NCI-H2171 treated with DMSO at 0.1 percent for 48 hours (cell line): ENCODE measurements around the gene KLC3.
A peak's percentile ranks its signal among the peaks of the same experiment; 100 is the strongest.
"Not testable (repeated sequence)": the region's sequence is repeated elsewhere in the genome, so short reads cannot be mapped to it uniquely, and the experiment has no call there.

Source experiments
- DNase-seq: peaks from one replicate; lab custom pipeline; 2025; lab: John Stamatoyannopoulos, UW

KLC3 gene

GRCh38 chr19:45340232-45340898 is at the start of gene KLC3:
TSS of gene KLC3 (plus strand) at chr19:45340750. CDS start at chr19:45345542, 4,792 bp downstream.
- peak; percentile 55 for DNase-seq

- DNase-seq = no peak
Observed at GRCh38 chr19:45291834-45292233, 48.7 kb upstream of the KLC3 start.

DNA sequence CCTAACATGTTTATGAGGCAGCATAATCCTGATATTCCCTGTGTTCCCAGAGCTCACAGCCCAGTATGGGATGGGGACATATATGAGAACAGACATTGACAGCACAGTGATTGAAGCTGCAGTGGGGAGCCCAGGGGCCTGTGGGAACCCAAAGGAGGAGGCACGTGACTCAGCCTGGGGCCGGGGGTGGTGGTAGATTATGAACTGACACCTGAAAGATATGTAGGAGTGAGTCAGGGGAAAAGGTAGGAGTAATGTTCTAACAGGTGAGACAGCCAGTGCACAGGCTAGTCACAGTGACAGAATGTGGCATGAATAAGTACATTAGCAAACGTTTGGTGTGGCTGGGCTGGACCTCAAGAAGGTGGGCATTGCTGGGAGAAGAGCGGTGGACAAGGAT is 46.9 kb upstream of the KLC3 start:
- no peak for DNase-seq

GRCh38 chr19:45294291-45295029 is 46.1 kb upstream of the KLC3 start:
- no peak for DNase-seq

- no peak for DNase-seq
Observed at GRCh38 chr19:45295873-45296272, 44.7 kb upstream of the KLC3 start.

DNA sequence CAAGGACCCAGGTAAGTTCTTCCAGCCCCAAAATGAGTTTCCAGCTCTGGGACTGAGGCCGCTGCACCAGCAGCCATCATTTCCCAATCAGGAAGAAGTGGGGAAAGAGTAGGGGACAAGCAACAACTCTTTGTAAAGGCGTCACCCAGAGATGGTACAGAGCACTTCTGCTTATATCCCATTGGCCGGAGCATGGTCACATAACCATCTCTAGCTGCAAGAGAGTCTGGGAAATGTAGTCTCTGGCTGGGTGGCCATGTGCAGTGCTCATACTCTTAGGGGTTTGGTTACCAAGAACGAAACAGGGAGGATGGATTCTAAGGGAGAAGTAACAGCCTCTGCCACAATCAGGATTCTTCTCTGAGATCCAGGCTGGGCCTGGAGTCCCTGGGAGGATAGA is 44.2 kb upstream of the KLC3 start:
- DNase-seq = no peak

DNA sequence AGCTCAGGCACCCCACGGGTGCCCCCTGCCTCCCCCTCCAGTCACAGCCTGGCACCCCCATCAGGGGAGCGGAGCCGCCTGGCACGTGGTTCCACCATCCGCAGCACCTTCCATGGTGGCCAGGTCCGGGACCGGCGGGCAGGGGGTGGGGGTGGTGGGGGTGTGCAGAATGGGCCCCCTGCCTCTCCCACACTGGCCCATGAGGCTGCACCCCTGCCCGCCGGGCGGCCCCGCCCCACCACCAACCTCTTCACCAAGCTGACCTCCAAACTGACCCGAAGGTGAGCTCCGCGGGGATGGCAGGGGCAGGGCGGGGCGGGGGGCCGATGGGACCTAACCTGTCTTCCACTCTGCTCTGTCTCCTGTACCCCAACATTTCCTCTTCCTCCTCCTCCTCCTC is 42.9 kb upstream of the KLC3 start:
- DNase-seq = no peak

DNA sequence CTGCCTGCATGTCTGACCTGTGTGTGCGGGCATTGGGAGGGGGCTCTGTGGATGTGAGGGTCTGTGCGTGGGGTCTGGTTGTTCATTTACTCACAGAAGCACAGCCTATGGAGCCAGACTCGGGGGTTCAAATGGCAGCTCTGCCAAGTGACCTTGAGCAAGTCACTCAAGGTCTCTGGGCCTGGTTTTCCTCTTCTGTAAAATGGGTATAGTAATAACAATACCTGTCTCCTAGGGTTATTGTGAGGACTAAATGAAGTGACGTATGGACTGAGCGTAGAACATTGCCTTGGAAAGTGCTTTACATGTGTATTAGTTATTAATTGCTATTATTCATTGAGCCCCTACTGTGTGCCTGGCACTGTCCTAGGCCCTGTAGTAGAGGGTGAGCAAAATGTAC is 42.3 kb upstream of the KLC3 start:
- DNase-seq = no peak

DNA sequence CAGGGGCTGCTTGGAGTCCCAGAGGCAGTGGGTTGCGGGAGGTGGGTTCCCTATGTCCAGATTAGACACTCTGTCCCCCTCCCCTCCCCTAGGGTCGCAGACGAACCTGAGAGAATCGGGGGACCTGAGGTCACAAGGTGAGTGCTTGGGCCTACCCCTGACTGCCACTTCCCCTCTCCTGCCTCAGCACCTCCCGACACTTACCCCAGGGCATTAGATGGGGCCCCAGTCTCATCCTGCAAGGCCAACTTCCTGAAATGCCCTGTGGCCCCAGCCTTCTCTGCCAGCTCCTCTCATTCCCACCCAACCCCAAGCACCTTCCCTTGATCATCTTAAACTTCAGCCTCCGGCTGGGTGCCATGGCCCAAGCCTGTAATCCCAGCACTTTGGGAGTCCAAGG is 40.8 kb upstream of the KLC3 start:
- DNase-seq = no peak

DNA sequence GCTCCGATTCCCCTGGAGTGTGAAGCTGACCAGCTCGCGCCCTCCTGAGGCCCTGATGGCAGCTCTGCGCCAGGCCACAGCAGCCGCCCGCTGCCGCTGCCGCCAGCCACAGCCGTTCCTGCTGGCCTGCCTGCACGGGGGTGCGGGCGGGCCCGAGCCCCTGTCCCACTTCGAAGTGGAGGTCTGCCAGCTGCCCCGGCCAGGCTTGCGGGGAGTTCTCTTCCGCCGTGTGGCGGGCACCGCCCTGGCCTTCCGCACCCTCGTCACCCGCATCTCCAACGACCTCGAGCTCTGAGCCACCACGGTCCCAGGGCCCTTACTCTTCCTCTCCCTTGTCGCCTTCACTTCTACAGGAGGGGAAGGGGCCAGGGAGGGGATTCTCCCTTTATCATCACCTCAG is 38.1 kb upstream of the KLC3 start:
- DNase-seq = no peak

GRCh38 chr19:45303269-45304060 is 37.1 kb upstream of the KLC3 start:
- DNase-seq = no peak

DNA sequence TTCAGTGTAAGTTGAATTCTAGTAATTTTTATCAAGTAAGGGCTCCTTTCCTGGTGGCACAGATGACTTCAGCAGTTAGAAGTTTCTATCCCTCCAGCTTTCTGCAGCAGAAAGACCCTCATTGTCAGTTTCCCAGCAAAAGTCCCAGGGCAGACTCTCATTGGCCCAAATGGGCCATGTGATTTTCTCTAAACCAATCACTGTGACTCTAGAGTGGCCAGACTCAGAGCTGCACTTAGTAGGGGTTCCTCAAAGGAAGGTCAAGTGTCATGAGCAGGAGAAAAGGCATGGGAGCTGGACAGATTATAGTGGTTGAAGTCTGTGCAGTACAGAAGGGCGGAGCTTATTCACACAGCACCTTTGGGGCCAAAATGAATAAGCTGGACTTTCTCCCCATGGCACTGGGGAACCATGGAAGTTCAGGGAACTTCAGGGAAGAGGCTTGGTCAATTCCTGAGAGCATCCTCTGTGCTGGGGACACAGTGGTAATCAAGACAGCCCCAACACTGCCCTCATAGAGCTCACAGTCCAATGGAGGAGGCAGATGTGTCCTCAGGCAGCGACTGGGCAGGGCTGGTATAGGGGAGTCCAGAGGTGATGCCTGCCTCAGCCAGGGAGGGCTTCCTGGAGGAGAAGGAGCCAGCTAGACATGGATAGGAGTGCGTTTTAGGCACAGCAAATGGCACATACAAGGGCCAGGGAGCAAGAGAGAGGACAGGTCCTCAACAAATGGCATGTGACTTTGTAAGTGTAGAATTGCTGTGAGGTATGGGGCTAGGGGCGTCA is 36.2 kb upstream of the KLC3 start:
- DNase-seq = no peak

DNA sequence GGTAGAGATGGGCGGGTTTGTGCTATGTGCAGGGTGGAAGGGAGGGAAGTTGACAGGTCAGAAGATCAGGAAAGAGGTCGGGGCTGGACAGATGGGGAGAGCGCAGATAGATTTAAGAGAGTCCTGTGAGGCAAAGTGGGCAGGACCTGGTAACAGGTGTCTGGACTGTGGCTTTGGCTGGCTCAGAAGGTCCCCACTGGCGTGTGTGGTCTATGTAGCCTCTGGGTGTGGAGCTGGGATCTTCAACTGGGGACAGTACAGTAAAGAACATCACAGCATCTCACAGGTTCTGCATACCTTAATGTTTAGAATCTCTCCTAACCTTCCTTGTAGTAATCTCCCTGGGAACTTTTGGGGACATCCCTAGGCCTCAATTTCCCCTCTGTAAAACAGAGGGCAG is 35.5 kb upstream of the KLC3 start:
- no peak for DNase-seq

- DNase-seq = no peak
Observed at GRCh38 chr19:45305421-45305820, 35.1 kb upstream of the KLC3 start.

DNA sequence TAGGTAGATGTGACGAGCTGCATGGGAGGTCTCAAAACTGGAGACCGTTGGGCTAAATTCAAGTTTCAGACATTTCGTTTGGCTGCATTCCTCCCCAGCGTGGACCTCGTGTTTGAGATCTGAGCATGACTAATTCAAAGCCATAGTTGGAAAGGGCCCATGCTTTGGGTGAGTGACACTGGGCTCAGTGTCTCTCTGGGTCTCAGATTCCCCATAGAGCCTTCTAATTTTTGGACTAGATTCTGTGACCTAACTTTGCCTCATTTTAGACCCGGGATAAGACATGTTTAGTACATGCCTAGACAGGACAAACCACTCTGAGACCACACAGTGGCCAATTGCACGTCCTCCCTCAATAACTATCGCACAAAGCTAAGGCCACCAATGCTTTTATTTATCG is 34.5 kb upstream of the KLC3 start:
- DNase-seq = no peak

GRCh38 chr19:45306518-45307027 is 34.0 kb upstream of the KLC3 start:
- peak; percentile 90 for DNase-seq

- no peak for DNase-seq
Observed at GRCh38 chr19:45307361-45307760, 33.2 kb upstream of the KLC3 start.

DNA sequence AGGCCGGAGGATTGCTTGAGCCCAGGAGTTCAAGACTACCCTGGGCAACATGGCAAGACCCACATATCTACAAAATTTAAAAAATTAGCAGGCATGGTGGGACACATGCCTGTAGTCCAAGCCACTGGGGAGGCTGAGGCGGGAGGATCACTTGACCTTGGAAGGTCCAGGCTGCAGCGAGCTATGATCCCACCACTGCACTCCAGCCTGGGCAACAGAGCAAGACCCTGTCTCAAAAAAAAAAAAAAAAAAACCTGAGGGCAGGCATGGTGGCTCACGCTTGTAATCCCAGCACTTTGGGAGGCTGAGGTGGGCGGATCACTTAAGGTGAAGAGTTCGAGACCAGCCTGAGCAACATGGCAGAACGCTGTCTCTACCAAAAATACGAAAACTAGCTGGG is 31.2 kb upstream of the KLC3 start:
- DNase-seq = not testable (repeated sequence)

- DNase-seq = no peak
Observed at GRCh38 chr19:45311621-45312020, 28.9 kb upstream of the KLC3 start.

DNA sequence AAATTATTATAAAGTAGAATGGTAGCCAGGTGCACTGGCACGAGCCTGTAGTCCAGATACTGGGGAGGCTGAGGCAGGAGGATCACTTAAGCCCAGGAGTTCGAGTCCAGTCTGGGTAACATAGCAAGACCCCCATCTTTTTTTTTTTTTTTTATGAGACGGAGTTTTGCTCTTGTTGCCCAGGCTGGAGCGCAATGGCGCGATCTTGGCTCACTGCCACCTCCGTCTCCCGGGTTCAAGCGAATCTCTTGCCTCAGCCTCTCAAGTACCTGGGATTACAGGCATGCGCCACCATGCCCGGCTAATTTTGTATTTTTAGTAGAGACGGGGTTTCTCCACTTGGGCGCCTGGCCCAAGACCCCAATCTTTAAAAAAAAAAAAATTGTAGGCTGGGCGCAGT is 28.3 kb upstream of the KLC3 start:
- DNase-seq = not testable (repeated sequence)

DNA sequence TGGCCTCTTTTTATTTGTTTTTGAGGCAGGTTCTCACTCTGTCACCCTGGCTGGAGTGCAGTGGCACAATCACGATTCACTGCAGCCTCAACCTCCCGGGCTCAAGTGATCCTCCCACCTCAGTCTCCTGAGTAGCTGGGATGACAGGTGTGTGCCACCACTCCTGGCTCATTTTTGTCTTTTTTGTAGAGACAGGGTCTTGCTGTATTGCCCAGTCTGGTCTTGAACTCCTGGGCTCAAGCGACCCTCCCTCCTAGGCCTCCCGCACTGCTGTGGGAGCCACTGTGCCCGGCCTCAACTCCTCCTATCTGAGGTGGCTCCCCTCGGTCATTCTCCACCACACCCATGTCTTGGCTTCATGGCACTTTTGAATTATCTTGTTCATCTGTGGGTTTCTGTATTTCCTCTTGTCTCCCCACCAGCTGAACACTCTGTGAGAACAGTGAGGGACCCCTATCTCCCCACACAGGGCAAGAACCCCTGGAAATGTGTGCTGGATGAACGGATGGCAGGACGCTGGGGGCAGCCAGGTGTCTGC is 25.8 kb upstream of the KLC3 start:
- DNase-seq = no peak

- no peak for DNase-seq
Observed at GRCh38 chr19:45315304-45315703, 25.2 kb upstream of the KLC3 start.
